GM12801 (cell line): ENCODE data around the gene GPR176.

Experiments
- TF ChIP-seq, protein P1 (sequence below): IDR thresholded peaks from one replicate; pipeline ENCODE4 v1.5.1; 2011; ENCODE audit warnings: control low read depth; ENCODE audit not compliant: insufficient read length; ENCODE audit errors: extremely low read depth

The GPR176 gene

DNA sequence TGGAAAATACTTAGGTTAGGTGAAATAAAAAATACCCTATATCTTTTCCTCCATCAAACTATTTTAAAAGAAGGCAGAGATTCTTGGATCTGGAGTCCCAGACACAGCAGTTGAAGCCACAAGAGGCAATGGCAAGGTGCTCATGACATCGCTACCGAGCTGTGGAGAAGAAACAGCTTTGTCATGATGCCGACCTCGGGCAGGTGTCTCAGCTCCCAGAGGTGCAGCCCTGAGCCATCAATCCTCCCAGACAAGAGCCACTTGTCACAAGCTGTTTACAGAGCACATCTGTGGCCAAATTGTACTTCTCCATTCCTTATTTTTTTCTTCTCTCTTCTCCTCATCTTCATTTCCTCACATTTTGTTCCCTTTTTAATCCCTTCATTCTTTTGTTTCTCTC is 50.8 kb downstream of the GPR176 start:
- TF ChIP-seq, protein P1, sequence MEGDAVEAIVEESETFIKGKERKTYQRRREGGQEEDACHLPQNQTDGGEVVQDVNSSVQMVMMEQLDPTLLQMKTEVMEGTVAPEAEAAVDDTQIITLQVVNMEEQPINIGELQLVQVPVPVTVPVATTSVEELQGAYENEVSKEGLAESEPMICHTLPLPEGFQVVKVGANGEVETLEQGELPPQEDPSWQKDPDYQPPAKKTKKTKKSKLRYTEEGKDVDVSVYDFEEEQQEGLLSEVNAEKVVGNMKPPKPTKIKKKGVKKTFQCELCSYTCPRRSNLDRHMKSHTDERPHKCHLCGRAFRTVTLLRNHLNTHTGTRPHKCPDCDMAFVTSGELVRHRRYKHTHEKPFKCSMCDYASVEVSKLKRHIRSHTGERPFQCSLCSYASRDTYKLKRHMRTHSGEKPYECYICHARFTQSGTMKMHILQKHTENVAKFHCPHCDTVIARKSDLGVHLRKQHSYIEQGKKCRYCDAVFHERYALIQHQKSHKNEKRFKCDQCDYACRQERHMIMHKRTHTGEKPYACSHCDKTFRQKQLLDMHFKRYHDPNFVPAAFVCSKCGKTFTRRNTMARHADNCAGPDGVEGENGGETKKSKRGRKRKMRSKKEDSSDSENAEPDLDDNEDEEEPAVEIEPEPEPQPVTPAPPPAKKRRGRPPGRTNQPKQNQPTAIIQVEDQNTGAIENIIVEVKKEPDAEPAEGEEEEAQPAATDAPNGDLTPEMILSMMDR = no peak

DNA sequence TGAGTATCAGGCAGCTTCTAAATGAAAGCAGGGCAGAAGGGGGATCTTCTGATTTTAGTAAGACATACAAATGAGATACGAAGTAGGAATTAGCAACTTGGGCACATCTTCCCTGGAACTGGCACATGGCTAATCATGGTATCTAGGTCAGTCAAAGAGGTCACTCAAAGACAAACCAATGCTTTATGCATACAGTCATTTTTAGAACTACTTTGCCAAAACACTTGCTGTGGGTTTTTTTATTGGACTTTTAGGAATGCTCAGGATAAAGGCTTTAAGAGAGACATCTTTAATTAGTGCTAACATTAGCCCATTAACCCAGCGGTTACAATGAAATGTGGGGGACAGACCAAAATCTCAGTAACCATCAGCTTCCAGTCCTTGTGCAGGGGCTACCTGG is 51.7 kb downstream of the GPR176 start:
- TF ChIP-seq, protein P1 = no peak

DNA sequence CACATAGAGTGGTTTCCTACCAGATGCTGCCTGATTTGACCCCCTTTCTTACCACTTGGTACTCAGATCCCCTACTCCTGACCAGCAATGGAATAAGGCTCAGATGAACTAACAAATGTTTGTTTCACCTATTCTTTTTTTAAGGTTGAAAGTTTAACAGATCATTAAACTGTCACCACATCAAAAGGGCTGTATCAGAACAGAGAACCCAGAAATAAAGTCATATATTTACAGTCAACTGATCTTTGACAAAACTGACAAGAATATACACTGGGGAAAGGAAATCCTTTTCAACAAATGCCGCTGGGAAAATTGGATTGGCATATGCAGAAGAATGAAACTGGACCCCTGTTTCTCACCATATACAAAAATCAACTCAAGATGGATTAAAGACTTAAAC is 56.0 kb downstream of the GPR176 start:
- TF ChIP-seq, protein P1 = no peak

DNA sequence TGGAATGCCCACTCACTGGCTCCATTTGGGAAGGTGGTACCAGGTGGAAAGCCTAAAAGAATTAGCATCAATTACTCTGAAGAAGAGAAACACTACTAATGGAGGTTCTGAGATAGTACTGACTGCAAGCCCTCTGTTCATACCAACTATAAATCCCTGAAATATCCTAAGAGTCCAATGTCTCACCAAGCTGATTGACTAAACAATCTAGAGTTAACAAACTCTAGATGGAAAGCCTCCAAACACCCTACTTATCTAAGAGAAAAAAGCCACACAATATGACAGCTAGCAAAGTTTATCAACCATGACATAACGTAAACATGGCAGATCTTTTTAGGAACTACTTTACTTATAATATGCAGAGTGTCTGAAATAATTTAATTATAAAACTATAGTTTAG is 59.2 kb downstream of the GPR176 start:
- TF ChIP-seq, protein P1 = no peak

DNA sequence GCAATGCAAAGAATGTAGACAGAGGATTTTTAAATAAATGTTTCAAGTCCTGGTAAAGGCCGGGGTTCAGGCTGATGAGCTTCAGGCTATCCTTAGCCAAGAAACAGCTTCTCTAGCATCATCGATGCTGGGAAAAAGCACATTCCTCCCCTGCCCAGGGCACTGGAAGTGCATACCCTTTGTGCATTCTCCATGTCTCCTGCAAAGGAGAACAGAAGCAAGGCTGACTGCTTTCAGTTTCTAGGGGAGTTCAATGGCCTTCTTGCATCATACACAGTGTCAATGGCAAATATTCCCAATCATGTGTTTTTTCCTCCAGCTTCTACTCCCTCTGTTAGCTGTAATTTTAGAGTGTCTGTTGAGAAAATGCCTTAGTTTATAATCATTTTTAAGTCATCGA is 59.9 kb downstream of the GPR176 start:
- TF ChIP-seq, protein P1 = no peak

DNA sequence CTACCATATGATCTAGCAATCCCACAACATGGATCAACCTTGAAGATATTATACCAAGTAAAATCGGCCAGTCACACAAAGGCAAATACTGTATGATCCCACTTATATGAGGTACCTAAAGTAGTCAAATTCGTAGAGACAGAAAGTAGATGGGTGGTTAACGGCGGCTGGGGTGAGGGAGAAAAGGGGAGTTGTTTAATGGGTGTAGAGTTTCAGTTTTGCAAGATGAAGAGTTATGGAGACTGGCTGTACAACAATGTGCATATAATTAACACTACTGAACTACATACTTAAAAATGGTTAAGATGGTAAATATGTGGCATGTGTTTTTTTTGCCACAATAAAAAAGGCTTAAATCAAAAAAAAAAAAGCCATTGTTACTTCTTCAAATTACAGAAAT is 60.4 kb downstream of the GPR176 start:
- TF ChIP-seq, protein P1 = no peak

DNA sequence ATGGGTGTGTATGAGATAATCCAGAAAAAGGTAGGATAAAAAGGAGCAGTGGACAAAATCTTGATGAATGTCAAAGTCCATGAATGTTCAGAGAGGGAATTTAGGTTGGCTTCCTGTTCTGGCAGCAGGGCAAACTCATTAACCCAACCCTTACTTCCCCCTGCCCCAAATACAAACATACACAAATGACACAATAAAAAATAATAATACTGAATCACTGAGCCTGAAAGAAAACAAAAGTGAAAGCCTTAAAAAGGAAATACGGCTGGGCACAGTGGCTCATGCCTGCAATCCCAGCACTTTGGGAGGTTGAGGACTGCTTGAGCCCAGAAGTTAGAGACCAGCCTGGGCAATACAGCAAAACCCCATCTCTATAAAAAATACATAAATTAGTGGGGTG is 62.9 kb downstream of the GPR176 start:
- TF ChIP-seq, protein P1 = no peak

DNA sequence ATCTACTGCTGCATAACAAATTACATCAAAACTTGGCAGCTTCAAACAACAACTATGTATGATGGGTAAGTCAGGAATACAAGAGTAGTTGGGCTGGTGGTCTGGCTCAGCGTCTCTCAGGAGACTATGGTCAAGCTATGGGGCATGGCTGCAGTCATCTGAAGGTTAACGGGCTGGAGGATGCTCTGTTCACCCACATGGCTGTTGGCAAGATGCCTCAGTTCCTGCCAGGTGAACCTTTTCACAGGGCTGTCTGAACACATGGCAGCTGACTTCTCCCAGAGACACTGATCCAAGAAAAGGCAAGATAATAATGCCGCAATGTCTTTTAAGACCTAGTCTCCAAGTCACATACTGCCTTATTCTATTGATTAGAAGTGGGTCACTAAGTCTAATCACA is 63.7 kb downstream of the GPR176 start:
- TF ChIP-seq, protein P1 = no peak
